HepG2 (cell line): ENCODE results near the gene EPHA1. TPM values are rescaled to one million over a fixed set of nuclear protein-coding genes. Genes with fewer than 3 reads are reported as not detected.

Source experiments
- AHDC1 ChIP-seq: sonication (generic); formaldehyde crosslinking; IDR thresholded peaks from 2 replicates; pipeline ENCODE4 v1.5.1; 2020; ENCODE audit warnings: mild to moderate bottlenecking, missing genetic modification reagents, borderline replicate concordance
- CBFB ChIP-seq: sonication (generic); formaldehyde crosslinking; IDR thresholded peaks from 2 replicates; pipeline ENCODE4 v1.4.0; 2020; ENCODE audit warnings: missing genetic modification reagents
- CTCF ChIP-seq: sonication (generic); formaldehyde crosslinking; IDR thresholded peaks from 2 replicates; pipeline ENCODE4 v1.5.0; 2020; ENCODE audit warnings: mild to moderate bottlenecking, missing genetic modification reagents, moderate library complexity
- EHMT2 ChIP-seq: fragments of 200-600 bp; sonication (generic); IDR thresholded peaks from 2 replicates; pipeline ENCODE4 v1.7.0; 2017; ENCODE audit warnings: antibody characterized with exemption, low read depth, low read length, borderline replicate concordance
- HNRNPLL ChIP-seq: fragments of 200-400 bp; formaldehyde crosslinking; IDR thresholded peaks from 2 replicates; pipeline ENCODE4 v1.6.1; 2017; ENCODE audit warnings: mild to moderate bottlenecking, low read depth, low read length; ENCODE audit not compliant: poor library complexity, severe bottlenecking
- NAIF1 ChIP-seq: sonication (generic); formaldehyde crosslinking; IDR thresholded peaks from 2 replicates; pipeline ENCODE4 v1.5.0; 2020; ENCODE audit warnings: mild to moderate bottlenecking, missing genetic modification reagents, borderline replicate concordance
- PAXIP1 ChIP-seq: sonication (generic); formaldehyde crosslinking; conservative IDR thresholded peaks from 2 replicates; pipeline ENCODE4 v1.4.0; 2020; ENCODE audit warnings: mild to moderate bottlenecking, missing genetic modification reagents, moderate library complexity
- SP2 ChIP-seq: sonication (generic); formaldehyde crosslinking; IDR thresholded peaks from 2 replicates; pipeline ENCODE4 v1.5.1; 2020; ENCODE audit warnings: mild to moderate bottlenecking, missing genetic modification reagents
- TCF7L2 ChIP-seq: IDR thresholded peaks from 2 replicates; pipeline ENCODE4 v1.6.1; 2011; ENCODE audit warnings: mild to moderate bottlenecking, low read depth, low read length, moderate library complexity
- USF2 ChIP-seq, 2 experiments: sonication (generic) in 1 of 2; formaldehyde crosslinking in 1 of 2; IDR thresholded peaks; 2 replicates each; pipeline versions ENCODE4 v1.5.1 to v1.6.1; 2011 to 2020; ENCODE audit warnings: borderline replicate concordance in 1 of 2, low read depth in 1 of 2, low read length in 1 of 2, mild to moderate bottlenecking in 1 of 2, missing genetic modification reagents in 1 of 2, moderate library complexity in 1 of 2
- ZKSCAN1 ChIP-seq: fragments of 150-350 bp; IDR thresholded peaks from 2 replicates; pipeline ENCODE4 v1.6.1; 2014; ENCODE audit warnings: low read length
- ZNF800 ChIP-seq: sonication (generic); formaldehyde crosslinking; IDR thresholded peaks from 2 replicates; pipeline ENCODE4 v1.4.0; 2020; ENCODE audit warnings: missing genetic modification reagents
- polyA plus RNA-seq, 8 experiments: library from polyadenylated mRNA; depleted of rRNA in 3 of 8; stranded (reverse) in 7 of 8; unstranded in 1 of 8; fragments of >200 nt; fragmentation: Illumina TruSeq in 4 of 8; extraction: Trizol in 4 of 8; gene quantifications; 2 replicates each; pipeline versions ENCODE4 v1.2.1 to v1.2.3, GENCODE V29; 2011 to 2016; ENCODE audit warnings: low read depth in 4 of 8, missing spikeins in 1 of 8, mixed read lengths in 1 of 8; ENCODE audit not compliant: insufficient read depth in 1 of 8
- total RNA-seq, 5 experiments: library from RNA; depleted of rRNA; stranded (reverse); fragments of >200 nt; fragmentation: Illumina TruSeq; extraction: Trizol; gene quantifications; 2 replicates each; pipeline ENCODE4 v1.2.3, GENCODE V29; 2016; ENCODE audit warnings: low read depth in 1 of 5

EPHA1 gene
- total and polyA plus RNA-seq, 2 of the 13 experiments (the other 11 are each of a cell fraction or from before 2014, with no cell fraction given) = 4.6 to 17.1 TPM

GRCh38 chr7:143393267-143394041 is 15.2 kb downstream of the EPHA1 start (continued):
- TF ChIP-seq ZNF800 (CRISPR knock-in tag) (no peak), TCF7L2 (no peak), HNRNPLL (no peak), PAXIP1 (CRISPR knock-in tag) (peak; percentile 97), NAIF1 (CRISPR knock-in tag) (no peak), CTCF (CRISPR knock-in tag) (no peak), AHDC1 (no peak; the same call in 1 of the 2 replicates), EHMT2 (no peak), ZKSCAN1 (no peak), USF2 (IDR thresholded peaks at IDR 0.05; ENCODE audit: low read depth, low read length) (no peak), USF2 (CRISPR knock-in tag; IDR thresholded peaks at IDR 0.05; ENCODE audit: borderline replicate concordance) (no peak), SP2 (CRISPR knock-in tag) (no peak), CBFB (CRISPR knock-in tag) (no peak)
